GM23248 (cell line): ENCODE measurements around the gene HLCS. TPM values are rescaled to one million over a fixed set of nuclear protein-coding genes. Genes with fewer than 3 reads are reported as not detected.

Experiments used
- DNase-seq: peaks from one replicate; pipeline ENCODE4 v3.0.0-alpha.2; 2015
- H2AFZ ChIP-seq: fragments of 200-600 bp; sonication (generic); 2 replicates; pipeline ENCODE4 v1.6.1; 2016; ENCODE audit warnings: antibody characterized with exemption
- H3F3A ChIP-seq: fragments of 200-600 bp; sonication (generic); 2 replicates; pipeline ENCODE4 v1.6.1; 2016; ENCODE audit warnings: mild to moderate bottlenecking, antibody characterized with exemption, mixed run types; ENCODE audit not compliant: insufficient read depth
- H3K27ac ChIP-seq: fragments of 200-600 bp; sonication (generic); 2 replicates; pipeline ENCODE4 v1.5.1; 2016; ENCODE audit warnings: mild to moderate bottlenecking
- H3K27me3 ChIP-seq: fragments of 200-600 bp; sonication (generic); replicated peaks from 2 replicates; pipeline ENCODE4 v1.6.1; 2016; ENCODE audit warnings: mild to moderate bottlenecking; ENCODE audit not compliant: insufficient read depth
- H3K36me3 ChIP-seq: fragments of 200-600 bp; sonication (generic); 2 replicates; pipeline ENCODE4 v1.6.1; 2016; ENCODE audit warnings: low read depth, mild to moderate bottlenecking
- H3K4me1 ChIP-seq: fragments of 200-600 bp; sonication (generic); 2 replicates; pipeline ENCODE4 v1.6.1; 2016; ENCODE audit warnings: mild to moderate bottlenecking; ENCODE audit not compliant: insufficient read depth
- H3K4me2 ChIP-seq: fragments of 200-600 bp; sonication (generic); one replicate; pipeline ENCODE4 v1.6.1; 2016; ENCODE audit warnings: mild to moderate bottlenecking; ENCODE audit not compliant: unreplicated experiment
- H3K4me3 ChIP-seq: fragments of 200-600 bp; sonication (generic); 2 replicates; pipeline ENCODE4 v1.5.1; 2016; ENCODE audit warnings: mild to moderate bottlenecking
- H3K79me2 ChIP-seq: fragments of 200-600 bp; sonication (generic); 2 replicates; pipeline ENCODE4 v1.6.1; 2016; ENCODE audit warnings: mild to moderate bottlenecking; ENCODE audit not compliant: insufficient read depth
- H3K9ac ChIP-seq: fragments of 200-600 bp; sonication (generic); 2 replicates; pipeline ENCODE4 v1.6.1; 2016; ENCODE audit warnings: mild to moderate bottlenecking
- H3K9me2 ChIP-seq: fragments of 200-600 bp; sonication (generic); 2 replicates; pipeline ENCODE4 v1.6.1; 2016; ENCODE audit warnings: mixed run types, mild to moderate bottlenecking, moderate library complexity; ENCODE audit not compliant: insufficient read depth
- H3K9me3 ChIP-seq: fragments of 200-600 bp; sonication (generic); one replicate; pipeline ENCODE4 v1.6.1; 2017; ENCODE audit warnings: low read depth
- H4K20me1 ChIP-seq: fragments of 200-600 bp; sonication (generic); 2 replicates; pipeline ENCODE4 v1.6.0; 2016; ENCODE audit not compliant: insufficient read depth
- EZH2 ChIP-seq: fragments of 200-600 bp; sonication (generic); IDR thresholded peaks from 2 replicates; pipeline ENCODE4 v1.6.1; 2018; ENCODE audit warnings: antibody characterized with exemption, mild to moderate bottlenecking; ENCODE audit not compliant: insufficient read depth, poor library complexity, severe bottlenecking
- EZH2phosphoT487 ChIP-seq: fragments of 200-600 bp; sonication (generic); IDR thresholded peaks from 2 replicates; pipeline ENCODE4 v1.6.1; 2018; ENCODE audit warnings: antibody characterized with exemption, moderate library complexity, mild to moderate bottlenecking, low read depth; ENCODE audit not compliant: insufficient read depth
- WGBS, 2 experiments: methylation state at CpG; one replicate each; pipeline ENCODE4 v1.1.6; 2015 to 2017; ENCODE audit warnings: low lambda C conversion rate in 2 of 2, low coverage in 1 of 2; ENCODE audit errors: missing lambda C conversion rate in 2 of 2; 5-methylcytosine and 5-hydroxymethylcytosine counted together
- in situ Hi-C: fragments of 300-500 bp; cut with MboI; formaldehyde crosslinking; loops from 2 replicates; pipeline ENCODE4 v1.15.0; 2020
- polyA plus RNA-seq: library from polyadenylated mRNA; unstranded; fragments of >200 nt; fragmentation: Nextera tagmentation; extraction: Ambion mirVana; gene quantifications from 2 replicates; pipeline ENCODE4 v1.2.1, GENCODE V29; 2016
- total RNA-seq: library from RNA; depleted of rRNA; stranded (reverse); fragments of >200 nt; shearing (Covaris generic); gene quantifications from 2 replicates; pipeline ENCODE4 v1.2.3, GENCODE V29; 2014

HLCS gene
- total and polyA plus RNA-seq, 2 experiments from 2014 or later, result 21.4 to 42.5 TPM

- no peak overlapping the region for H3K9ac ChIP-seq
- no peak overlapping the region for H3K27ac ChIP-seq
- H3K9me3 ChIP-seq, result no peaks in the 10 kb centered on the region
- no peaks in the 10 kb centered on the region for H4K20me1 ChIP-seq
- H3K79me2 ChIP-seq, result no peaks in the 10 kb centered on the region
- no peak overlapping the region for H2AFZ ChIP-seq
- WGBS, 2 experiments, result 87 to 94% methylated on average over 5 of the region's 5 CpGs
- no peaks in the 10 kb centered on the region for H3K9me2 ChIP-seq
- no peaks in the 10 kb centered on the region for H3K27me3 ChIP-seq
- H3F3A ChIP-seq, result no peaks in the 10 kb centered on the region
- H3K4me3 ChIP-seq, result no peak overlapping the region
- H3K36me3 ChIP-seq, result no peaks in the 10 kb centered on the region
- DNase-seq, result no peak
- in situ Hi-C loops, result no loop called here
- TF ChIP-seq EZH2phosphoT487, result no peak
- no peak for TF ChIP-seq EZH2
- no peak overlapping the region for H3K4me2 ChIP-seq
- no peaks in the 10 kb centered on the region for H3K4me1 ChIP-seq
These were observed 140.8 kb downstream of the HLCS start for GRCh38 chr21:36825658-36826057.

- H2AFZ ChIP-seq, result no peak overlapping the region
- TF ChIP-seq EZH2, result no peak
- no peak for TF ChIP-seq EZH2phosphoT487
- no peaks in the 10 kb centered on the region for H4K20me1 ChIP-seq
- no peaks in the 10 kb centered on the region for H3F3A ChIP-seq
- no peaks in the 10 kb centered on the region for H3K4me1 ChIP-seq
- H3K36me3 ChIP-seq, result no peaks in the 10 kb centered on the region
- no peaks in the 10 kb centered on the region for H3K9me2 ChIP-seq
- H3K9me3 ChIP-seq, result no peaks in the 10 kb centered on the region
- 76 to 80% methylated on average over 7 of the region's 7 CpGs for WGBS, 2 experiments
- no peak overlapping the region for H3K9ac ChIP-seq
- no peak overlapping the region for H3K4me3 ChIP-seq
- H3K79me2 ChIP-seq, result no peaks in the 10 kb centered on the region
- no peak overlapping the region for H3K4me2 ChIP-seq
- no peaks in the 10 kb centered on the region for H3K27me3 ChIP-seq
- in situ Hi-C loops, result no loop called here
- no peak overlapping the region for H3K27ac ChIP-seq
- no peak for DNase-seq
These were observed 145.5 kb downstream of the HLCS start for GRCh38 chr21:36821032-36821299.

- Histone ChIP-seq H3K4me1 (no peaks in the 10 kb centered on the region), H3K9ac (no peak overlapping the region), H3K27me3 (no peaks in the 10 kb centered on the region), H3K27ac (no peak overlapping the region), H3K9me3 (no peaks in the 10 kb centered on the region), H3K4me3 (no peak overlapping the region), H2AFZ (no peak overlapping the region), H3K4me2 (no peak overlapping the region), H3K9me2 (no peaks in the 10 kb centered on the region), H3F3A (no peaks in the 10 kb centered on the region), H3K79me2 (no peaks in the 10 kb centered on the region), H3K36me3 (no peaks in the 10 kb centered on the region), H4K20me1 (no peaks in the 10 kb centered on the region)
- in situ Hi-C loops, result no loop called here
- no peak for DNase-seq
- 84 to 88% methylated on average over 27 of the region's 27 CpGs for WGBS, 2 experiments
- TF ChIP-seq EZH2phosphoT487, result no peak
- TF ChIP-seq EZH2, result no peak
These were observed 146.1 kb downstream of the HLCS start for GRCh38 chr21:36820176-36821031.

- H3K79me2 ChIP-seq, result no peaks in the 10 kb centered on the region
- TF ChIP-seq EZH2phosphoT487 (no peak), EZH2 (no peak)
- no peak overlapping the region for H3K27ac ChIP-seq
- H4K20me1 ChIP-seq, result no peaks in the 10 kb centered on the region
- no peak overlapping the region for H3K9ac ChIP-seq
- in situ Hi-C loops, result no loop called here
- 89 to 90% methylated on average over 13 of the region's 13 CpGs for WGBS, 2 experiments
- no peak for DNase-seq
- no peaks in the 10 kb centered on the region for H3F3A ChIP-seq
- no peaks in the 10 kb centered on the region for H3K27me3 ChIP-seq
- H3K9me3 ChIP-seq, result no peaks in the 10 kb centered on the region
- H3K4me3 ChIP-seq, result no peak overlapping the region
- no peaks in the 10 kb centered on the region for H3K9me2 ChIP-seq
- no peak overlapping the region for H3K4me2 ChIP-seq
- no peaks in the 10 kb centered on the region for H3K36me3 ChIP-seq
- H2AFZ ChIP-seq, result no peak overlapping the region
- H3K4me1 ChIP-seq, result no peaks in the 10 kb centered on the region
These were observed 148.6 kb downstream of the HLCS start for GRCh38 chr21:36817732-36818450.
